Spinal cord (tissue), 10 donors: Measurements from ENCODE around the gene NBPF8. TPM values are rescaled to one million over a fixed set of nuclear protein-coding genes. Genes with fewer than 3 reads are reported as not detected.
"Not testable (repeated sequence)": the region's sequence is repeated elsewhere in the genome, so short reads cannot be mapped to it uniquely, and the experiment has no call there.

ENCODE experiments used
- DNase-seq, 6 donors: peaks; one replicate each; pipeline versions ENCODE4 v3.0.0 to v3.0.0-alpha.2; 2013 to 2015; ENCODE audit warnings: low spot score in 6 of 6, low read depth in 4 of 6
- H3K27ac ChIP-seq: one replicate; pipeline ENCODE4 v1.5.1; 2013; ENCODE audit warnings: low read depth, low read length, control low read depth
- H3K27me3 ChIP-seq: one replicate; pipeline ENCODE4 v1.6.1; 2013; ENCODE audit warnings: low read length; ENCODE audit not compliant: control insufficient read depth, insufficient read depth
- H3K36me3 ChIP-seq: one replicate; pipeline ENCODE4 v1.6.1; 2013; ENCODE audit warnings: low read length; ENCODE audit not compliant: control insufficient read depth, insufficient read depth
- H3K4me1 ChIP-seq: one replicate; pipeline ENCODE4 v1.6.1; 2013; ENCODE audit warnings: low read length; ENCODE audit not compliant: control insufficient read depth, insufficient read depth
- H3K4me3 ChIP-seq: one replicate; pipeline ENCODE4 v1.5.1; 2013; ENCODE audit warnings: low read depth, low read length, control low read depth
- H3K9me3 ChIP-seq: one replicate; pipeline ENCODE4 v1.6.1; 2013; ENCODE audit warnings: low read length; ENCODE audit not compliant: control insufficient read depth, insufficient read depth
- WGBS: methylation state at CpG from one replicate; pipeline ENCODE4 v1.1.5; 2013; ENCODE audit warnings: missing lambda C conversion rate; ENCODE audit not compliant: insufficient coverage; 5-methylcytosine and 5-hydroxymethylcytosine counted together
- polyA plus RNA-seq, 2 donors: library from polyadenylated mRNA; unstranded; fragments of 120-200 nt; gene quantifications; one replicate each; pipeline ENCODE4 v1.2.1, GENCODE V29; 2013; ENCODE audit not compliant: insufficient read length in 2 of 2
- total RNA-seq, 2 donors: library from RNA; depleted of rRNA in 1 of 2; stranded (reverse); fragments of 120-200 nt in 1 of 2; fragments of >200 nt in 1 of 2; gene quantifications; one replicate each; pipeline versions ENCODE4 v1.2.3 to v1.2.4, GENCODE V29; 2013 to 2014
- donor health status: healthy.

The NBPF8 gene
- total and polyA plus RNA-seq, 4 donors, result 7.8 to 20.4 (median 12.7) TPM

DNA sequence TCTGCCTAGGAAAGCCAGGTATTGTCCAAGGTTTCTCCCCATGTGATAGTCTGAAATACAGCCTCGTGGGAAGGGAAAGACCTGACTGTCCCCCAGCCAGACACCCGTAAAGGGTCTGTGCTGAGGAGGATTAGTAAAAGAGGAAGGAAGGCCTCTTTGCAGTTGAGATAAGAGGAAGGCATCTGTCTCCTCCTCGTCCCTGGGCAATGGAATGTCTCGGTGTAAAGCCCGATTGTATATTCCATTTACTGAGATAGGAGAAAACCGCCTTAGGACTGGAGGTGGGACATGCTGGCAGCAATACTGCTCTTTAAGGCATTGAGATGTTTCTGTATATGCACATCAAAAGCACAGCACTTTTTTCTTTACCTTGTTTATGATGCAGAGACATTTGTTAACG is 10.2 kb downstream of the NBPF8 start:
- not testable (repeated sequence) for H3K27ac ChIP-seq, H3K4me3 ChIP-seq, H3K27me3 ChIP-seq, H3K4me1 ChIP-seq, H3K9me3 ChIP-seq, DNase-seq, H3K36me3 ChIP-seq
- WGBS, result 60% methylated on average over 1 of the region's 7 CpGs

DNA sequence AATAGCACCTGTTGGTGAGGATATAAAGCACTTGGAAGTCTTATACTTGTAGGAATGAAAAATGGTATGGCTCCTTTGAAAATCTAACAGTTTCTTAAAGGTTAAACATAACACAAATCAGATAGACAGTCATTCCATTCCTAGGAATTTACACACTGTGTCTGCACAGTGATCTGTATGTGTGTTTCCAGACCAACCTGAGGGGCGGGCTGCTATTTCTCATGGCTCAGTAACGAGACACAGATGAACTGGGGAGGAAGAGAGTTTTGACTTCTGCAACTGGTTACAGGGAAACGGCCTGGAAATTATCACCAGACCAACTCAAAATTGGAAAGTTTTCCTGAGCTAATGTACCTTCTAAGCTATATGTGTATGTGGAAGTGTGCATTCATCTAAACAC is 16.8 kb downstream of the NBPF8 start:
- not testable (repeated sequence) for H3K4me1 ChIP-seq, H3K9me3 ChIP-seq, H3K27me3 ChIP-seq, H3K4me3 ChIP-seq, DNase-seq, H3K36me3 ChIP-seq, H3K27ac ChIP-seq
- WGBS, result no CpG with 5 or more reads among the region's 3 CpGs

DNA sequence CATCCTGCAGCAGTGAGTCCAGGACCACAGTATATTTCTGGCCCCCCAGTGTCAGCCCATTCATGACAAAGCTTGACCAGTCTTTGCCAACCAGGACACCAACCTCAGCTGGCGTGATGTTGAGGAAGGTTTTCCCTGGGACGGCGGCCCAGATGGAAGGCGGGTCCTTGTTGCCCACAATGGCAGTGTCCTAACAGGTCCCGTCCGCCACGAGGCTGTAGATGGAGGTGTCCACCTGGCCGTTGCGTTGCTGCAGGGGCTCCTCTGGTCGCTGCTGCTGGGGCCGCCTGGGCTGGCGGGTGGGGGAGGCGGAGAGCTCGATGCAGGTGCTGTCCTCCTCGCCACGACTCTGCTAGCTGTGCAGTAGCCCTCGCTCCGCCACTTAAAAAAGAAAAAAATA is 19.0 kb downstream of the NBPF8 start:
- not testable (repeated sequence) for H3K4me1 ChIP-seq, H3K9me3 ChIP-seq, H3K27me3 ChIP-seq, DNase-seq, H3K36me3 ChIP-seq, H3K4me3 ChIP-seq, H3K27ac ChIP-seq
- no CpG with 5 or more reads among the region's 18 CpGs for WGBS

DNA sequence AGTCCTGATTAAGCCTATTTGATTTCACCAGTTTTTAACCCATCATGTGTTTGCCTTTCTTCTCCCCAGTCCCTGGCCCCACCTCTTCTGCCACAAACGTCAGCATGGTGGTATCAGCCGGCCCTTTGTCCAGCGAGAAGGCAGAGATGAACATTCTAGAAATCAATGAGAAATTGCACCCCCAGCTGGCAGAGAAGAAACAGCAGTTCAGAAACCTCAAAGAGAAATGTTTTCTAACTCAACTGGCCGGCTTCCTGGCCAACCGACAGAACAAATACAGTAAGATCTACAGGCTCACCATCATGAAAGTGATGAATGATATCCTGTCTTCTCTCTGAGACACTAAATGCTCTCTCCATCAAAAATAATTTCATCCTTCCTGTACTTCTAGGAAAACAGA is 34.3 kb downstream of the NBPF8 start:
- H3K9me3 ChIP-seq, H3K4me3 ChIP-seq, H3K27me3 ChIP-seq, DNase-seq, H3K36me3 ChIP-seq, H3K4me1 ChIP-seq, H3K27ac ChIP-seq: not testable (repeated sequence)
- WGBS, result no CpG with 5 or more reads among the region's 5 CpGs

Other genes starting within 250 kb of the NBPF8 start
- 10 to 100 TPM; 25.5 to 39.1 TPM for gene SEC22B, start 238.5 kb upstream of the NBPF8 start, total RNA-seq
- 10 to 100 TPM; 25.1 to 25.9 TPM for gene SEC22B, start 238.5 kb upstream of the NBPF8 start, polyA plus RNA-seq